Measurements from ENCODE around the gene TRIP12.

DNA sequence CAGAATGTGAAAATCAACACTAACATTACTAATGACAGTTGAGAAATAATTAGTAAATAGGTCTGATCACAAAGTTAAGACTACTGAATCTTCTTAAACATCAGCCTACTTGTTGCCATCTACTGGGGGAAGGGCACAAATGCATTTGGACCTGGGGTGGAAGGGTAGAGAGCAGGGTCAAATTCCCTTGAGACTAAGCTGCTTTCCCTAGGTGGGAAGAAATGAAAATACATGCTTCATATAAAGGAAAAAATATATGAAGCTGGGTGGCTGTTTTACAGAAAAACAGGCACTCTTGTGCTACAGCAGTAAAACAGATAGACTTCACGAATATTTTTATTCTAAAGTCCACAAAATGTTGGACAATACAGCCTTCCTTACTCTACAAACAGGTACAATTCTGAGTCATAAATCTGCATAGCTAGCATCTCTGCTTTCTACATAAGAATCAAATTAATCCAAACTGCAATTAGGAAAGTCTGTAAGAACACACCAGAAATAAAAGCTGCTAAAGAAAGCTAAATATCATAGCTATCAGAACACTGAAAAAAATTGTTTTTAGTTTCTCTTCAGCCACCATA lies 10.9 kb downstream of the TRIP12 start:
- TF ChIP-seq, protein P1, sequence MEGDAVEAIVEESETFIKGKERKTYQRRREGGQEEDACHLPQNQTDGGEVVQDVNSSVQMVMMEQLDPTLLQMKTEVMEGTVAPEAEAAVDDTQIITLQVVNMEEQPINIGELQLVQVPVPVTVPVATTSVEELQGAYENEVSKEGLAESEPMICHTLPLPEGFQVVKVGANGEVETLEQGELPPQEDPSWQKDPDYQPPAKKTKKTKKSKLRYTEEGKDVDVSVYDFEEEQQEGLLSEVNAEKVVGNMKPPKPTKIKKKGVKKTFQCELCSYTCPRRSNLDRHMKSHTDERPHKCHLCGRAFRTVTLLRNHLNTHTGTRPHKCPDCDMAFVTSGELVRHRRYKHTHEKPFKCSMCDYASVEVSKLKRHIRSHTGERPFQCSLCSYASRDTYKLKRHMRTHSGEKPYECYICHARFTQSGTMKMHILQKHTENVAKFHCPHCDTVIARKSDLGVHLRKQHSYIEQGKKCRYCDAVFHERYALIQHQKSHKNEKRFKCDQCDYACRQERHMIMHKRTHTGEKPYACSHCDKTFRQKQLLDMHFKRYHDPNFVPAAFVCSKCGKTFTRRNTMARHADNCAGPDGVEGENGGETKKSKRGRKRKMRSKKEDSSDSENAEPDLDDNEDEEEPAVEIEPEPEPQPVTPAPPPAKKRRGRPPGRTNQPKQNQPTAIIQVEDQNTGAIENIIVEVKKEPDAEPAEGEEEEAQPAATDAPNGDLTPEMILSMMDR (IDR thresholded peaks at IDR 0.05 in 8 of 11, conservative IDR thresholded peaks at IDR 0.05 in 3 of 11): peak in 7 of 11 experiments; percentile 11 to 45 (median 36)
- TF ChIP-seq POLR2A (IDR thresholded peaks at IDR 0.05) (no peak), POLR2AphosphoS5 (IDR thresholded peaks at IDR 0.05) (no peak)
